Stimulated activated CD4-positive, alpha-beta T cell treated with anti-CD3 and anti-CD28 coated beads, TNF-alpha, amount 100 ng/mL, for 24 hours (primary cell): ENCODE data around the gene PRSS22.

Experiments
- DNase-seq, 3 experiments: peaks; one replicate each; pipeline ENCODE4 v3.0.0-alpha.2; 2020; ENCODE audit warnings: low read depth in 3 of 3

The PRSS22 gene

GRCh38 chr16:2829501-2830354, 28.2 kb downstream of the PRSS22 start, which contains the start of gene ZG16B:
TSS of gene ZG16B (plus strand) at chr16:2830303. CDS start at chr16:2830442, 139 bp downstream.
- no peak for DNase-seq

GRCh38 chr16:2828876-2829430, 29.0 kb downstream of the PRSS22 start:
- no peak for DNase-seq

- DNase-seq, result no peak
Measured at GRCh38 chr16:2828521-2828840, 29.5 kb downstream of the PRSS22 start.

- no peak for DNase-seq
Measured at GRCh38 chr16:2827831-2828520, 30.0 kb downstream of the PRSS22 start.

- DNase-seq, result no peak
Measured at GRCh38 chr16:2827374-2827791, 30.6 kb downstream of the PRSS22 start.

- no peak for DNase-seq
Measured at GRCh38 chr16:2826591-2827373, 31.2 kb downstream of the PRSS22 start.

GRCh38 chr16:2825906-2826305, 32.1 kb downstream of the PRSS22 start:
- no peak for DNase-seq

- no peak for DNase-seq
Measured at GRCh38 chr16:2825049-2825742, 32.8 kb downstream of the PRSS22 start.

- DNase-seq, result no peak
Measured at GRCh38 chr16:2824626-2825025, 33.3 kb downstream of the PRSS22 start.

- DNase-seq, result no peak
Measured at GRCh38 chr16:2822496-2822895, 35.5 kb downstream of the PRSS22 start.

- DNase-seq, result no peak
Measured at GRCh38 chr16:2822158-2822495, 35.8 kb downstream of the PRSS22 start.

- DNase-seq, result no peak
Measured at GRCh38 chr16:2821487-2822157, 36.3 kb downstream of the PRSS22 start.

- DNase-seq, result no peak
Measured at GRCh38 chr16:2820836-2821486, 37.0 kb downstream of the PRSS22 start.

GRCh38 chr16:2819939-2820835, 37.8 kb downstream of the PRSS22 start:
- DNase-seq, result no peak

GRCh38 chr16:2819179-2819938, 38.6 kb downstream of the PRSS22 start:
- no peak for DNase-seq

GRCh38 chr16:2818272-2818876, 39.6 kb downstream of the PRSS22 start:
- DNase-seq, result no peak

GRCh38 chr16:2817340-2818271, 40.4 kb downstream of the PRSS22 start:
- peak in 1 of 3 experiments; percentile 19 for DNase-seq
